B cell (primary cell): ENCODE data around the gene ADAMTS12. TPM values are rescaled to one million over a fixed set of nuclear protein-coding genes. Genes with fewer than 3 reads are reported as not detected.

Source experiments
- ATAC-seq: fragments of 200-7000 bp; cut with Tn5 transposase; one replicate; pipeline ENCODE4 v1.10.0; 2021; ENCODE audit warnings: low read depth, mild to moderate bottlenecking, moderate number of reproducible peaks, moderate library complexity
- CTCF ChIA-PET: fragments of 350-600 bp; sonication (Branson Sonifier 250); formaldehyde crosslinking; loops from one replicate; lab custom pipeline; 2021; ENCODE audit warnings: antibody characterized with exemption, inconsistent platforms; lab: Charles Lee
- POLR2A ChIA-PET: fragments of 350-600 bp; sonication (Branson Sonifier 250); formaldehyde crosslinking; loops from one replicate; lab custom pipeline; 2021; ENCODE audit warnings: antibody characterized with exemption; lab: Charles Lee
- DNase-seq: peaks from one replicate; pipeline ENCODE4 v3.0.0; 2013
- H2AFZ ChIP-seq: 2 replicates; pipeline ENCODE4 v1.6.1; 2012; ENCODE audit warnings: mild to moderate bottlenecking, low read depth, low read length; ENCODE audit not compliant: insufficient read depth, poor library complexity, severe bottlenecking
- H3K27ac ChIP-seq, 2 donors: 1 replicate in 1 of 2; 2 replicates in 1 of 2; pipeline ENCODE4 v1.5.1; 2012 to 2013; ENCODE audit warnings: low read length in 2 of 2, mild to moderate bottlenecking in 2 of 2, moderate library complexity in 1 of 2
- H3K27me3 ChIP-seq, 4 experiments: fragments of 200-600 bp in 1 of 4; sonication (generic) in 1 of 4; replicated peaks in 1 of 4; 1 replicate in 2 of 4; 2 replicates in 2 of 4; pipeline versions ENCODE4 v1.6.1 to v1.7.0; 2013 to 2016; ENCODE audit warnings: low read length in 3 of 4, mild to moderate bottlenecking in 2 of 4, mixed read lengths in 1 of 4, moderate library complexity in 1 of 4; ENCODE audit not compliant: insufficient read depth in 4 of 4, control insufficient read depth in 3 of 4; ENCODE audit errors: control extremely low read depth in 1 of 4
- H3K36me3 ChIP-seq, 2 experiments: replicated peaks in 1 of 2; 1 replicate in 1 of 2; 2 replicates in 1 of 2; pipeline versions ENCODE4 v1.6.1 to v1.7.1; 2013; ENCODE audit warnings: low read length in 1 of 2; ENCODE audit not compliant: insufficient read depth in 2 of 2, control insufficient read depth in 1 of 2; ENCODE audit errors: control extremely low read depth in 1 of 2, extremely low read depth in 1 of 2
- H3K4me1 ChIP-seq, 2 donors: fragments of 200-600 bp in 1 of 2; sonication (generic) in 1 of 2; 1 replicate in 1 of 2; 2 replicates in 1 of 2; pipeline versions ENCODE4 v1.5.1 to v1.6.1; 2013 to 2017; ENCODE audit warnings: low read length in 2 of 2; ENCODE audit not compliant: control insufficient read depth in 2 of 2, insufficient read depth in 2 of 2
- H3K4me2 ChIP-seq: replicated peaks from 2 replicates; pipeline ENCODE3; 2012; ENCODE audit warnings: mild to moderate bottlenecking, low read depth, low read length; ENCODE audit not compliant: poor library complexity, severe bottlenecking
- H3K4me3 ChIP-seq, 5 experiments: fragments of 200-600 bp in 1 of 5; sonication (generic) in 1 of 5; 1 replicate in 3 of 5; 2 replicates in 2 of 5; pipeline versions ENCODE4 v1.5.1 to v1.7.0; 2011 to 2016; ENCODE audit warnings: low read length in 4 of 5, mild to moderate bottlenecking in 4 of 5, low read depth in 2 of 5, control low read depth in 1 of 5, moderate library complexity in 1 of 5; ENCODE audit not compliant: insufficient read depth in 1 of 5; ENCODE audit errors: control extremely low read depth in 1 of 5, extremely low read depth in 1 of 5
- H3K79me2 ChIP-seq: fragments of 200-600 bp; sonication (generic); one replicate; pipeline ENCODE4 v1.6.0; 2016; ENCODE audit warnings: low read length; ENCODE audit not compliant: control insufficient read depth, insufficient read depth
- H3K9ac ChIP-seq: fragments of 200-600 bp; sonication (generic); 2 replicates; pipeline ENCODE4 v1.6.1; 2017; ENCODE audit warnings: mild to moderate bottlenecking, low read length, moderate library complexity
- H3K9me3 ChIP-seq, 3 donors: one replicate each; pipeline versions ENCODE4 v1.6.1 to v1.7.1; 2013; ENCODE audit warnings: low read length in 2 of 3; ENCODE audit not compliant: control insufficient read depth in 2 of 3, insufficient read depth in 1 of 3; ENCODE audit errors: control extremely low read depth in 1 of 3
- H4K20me1 ChIP-seq: 2 replicates; pipeline ENCODE4 v1.6.0; 2012; ENCODE audit warnings: mild to moderate bottlenecking, low read length; ENCODE audit not compliant: insufficient read depth, control insufficient read depth, poor library complexity, severe bottlenecking
- H3K27ac Mint-ChIP-seq: one replicate; pipeline ENCODE4 v1.8.0; 2021; ENCODE audit warnings: mixed read lengths
- H3K27me3 Mint-ChIP-seq: one replicate; pipeline ENCODE4 v1.8.0; 2021; ENCODE audit warnings: mixed read lengths
- H3K4me1 Mint-ChIP-seq: one replicate; pipeline ENCODE4 v1.8.0; 2021; ENCODE audit warnings: mixed read lengths
- H3K4me3 Mint-ChIP-seq: one replicate; pipeline ENCODE4 v1.8.0; 2021; ENCODE audit warnings: mixed read lengths
- H3K9me3 Mint-ChIP-seq: one replicate; pipeline ENCODE4 v1.8.0; 2022; ENCODE audit warnings: mixed read lengths; ENCODE audit not compliant: insufficient read depth
- EZH2 ChIP-seq: IDR thresholded peaks from 2 replicates; pipeline ENCODE4 v1.6.1; 2012; ENCODE audit warnings: borderline replicate concordance, low read depth, mild to moderate bottlenecking, moderate library complexity, low read length; ENCODE audit not compliant: insufficient read depth, poor library complexity, severe bottlenecking
- WGBS: methylation state at CpG from one replicate; pipeline ENCODE4 v1.1.5; 2013; ENCODE audit warnings: missing lambda C conversion rate; ENCODE audit not compliant: insufficient coverage; 5-methylcytosine and 5-hydroxymethylcytosine counted together
- intact Hi-C: fragments of 100-400 bp; cut with micrococcal nuclease; formaldehyde crosslinking; loops from one replicate; pipeline ENCODE4 v1.10.0; 2022
- polyA plus RNA-seq: library from polyadenylated mRNA; depleted of rRNA; stranded (reverse); fragments of >200 nt; gene quantifications from 2 replicates; pipeline ENCODE4 v1.2.3, GENCODE V29; 2012
- total RNA-seq, 2 donors: library from RNA; stranded (reverse); fragments of 120-200 nt in 1 of 2; gene quantifications; 1 replicate in 1 of 2; 2 replicates in 1 of 2; pipeline versions ENCODE4 v1.2.3 to v1.2.4, GENCODE V29; 2013 to 2022
- TF ChIP-seq, protein P1 (sequence below): fragments of 200-600 bp; IDR thresholded peaks from one replicate; pipeline ENCODE4 v1.8.0; 2022; ENCODE audit warnings: antibody characterized with exemption, mild to moderate bottlenecking

ADAMTS12 gene
- total and polyA plus RNA-seq, 2 donors (not counting 1 experiment from before 2014, with no cell fraction given), result not detected

DNA sequence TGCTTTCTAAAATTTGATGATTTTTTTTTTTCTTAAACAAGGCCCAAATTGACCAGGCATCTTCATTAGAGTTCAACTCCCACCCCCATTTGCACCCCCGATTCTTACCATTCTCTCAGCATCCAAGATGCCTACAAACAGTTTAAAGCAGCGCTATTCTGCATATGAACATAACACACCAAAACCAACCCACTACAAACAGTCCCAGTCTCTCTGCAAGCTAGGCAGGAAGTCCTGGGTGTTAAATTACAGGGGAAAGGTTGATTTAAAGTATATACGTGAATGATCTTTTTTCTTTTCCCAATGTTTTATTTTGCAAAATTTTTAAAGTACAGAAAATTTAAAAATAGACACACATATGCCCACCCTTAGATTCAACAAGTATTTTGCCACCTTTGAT lies 127.0 kb downstream of the ADAMTS12 start:
- ATAC-seq (no peak), DNase-seq (no peak)
- Histone ChIP-seq H3K9ac (no peak overlapping the region), H3K9me3 (no peaks in the 10 kb centered on the region), H3K4me2 (no peak overlapping the region), H3K27ac (no peak overlapping the region), H3K4me1 (no peaks in the 10 kb centered on the region), H3K36me3 (no peaks in the 10 kb centered on the region), H2AFZ (no peak overlapping the region), H3K27me3 (no peaks in the 10 kb centered on the region), H4K20me1 (no peaks in the 10 kb centered on the region), H3K79me2 (no peaks in the 10 kb centered on the region), H3K4me3 (no peak overlapping the region)
- ChIA-PET CTCF (no interaction called here), POLR2A (no interaction called here)
- Mint-ChIP-seq H3K27me3 (peaks cover 7% of the 10 kb centered on the region), H3K4me3 (no peak overlapping the region), H3K27ac (no peak overlapping the region), H3K4me1 (no peaks in the 10 kb centered on the region), H3K9me3 (no peaks in the 10 kb centered on the region)
- 88% methylated on average over 1 of the region's 3 CpGs for WGBS
- TF ChIP-seq, protein P1, sequence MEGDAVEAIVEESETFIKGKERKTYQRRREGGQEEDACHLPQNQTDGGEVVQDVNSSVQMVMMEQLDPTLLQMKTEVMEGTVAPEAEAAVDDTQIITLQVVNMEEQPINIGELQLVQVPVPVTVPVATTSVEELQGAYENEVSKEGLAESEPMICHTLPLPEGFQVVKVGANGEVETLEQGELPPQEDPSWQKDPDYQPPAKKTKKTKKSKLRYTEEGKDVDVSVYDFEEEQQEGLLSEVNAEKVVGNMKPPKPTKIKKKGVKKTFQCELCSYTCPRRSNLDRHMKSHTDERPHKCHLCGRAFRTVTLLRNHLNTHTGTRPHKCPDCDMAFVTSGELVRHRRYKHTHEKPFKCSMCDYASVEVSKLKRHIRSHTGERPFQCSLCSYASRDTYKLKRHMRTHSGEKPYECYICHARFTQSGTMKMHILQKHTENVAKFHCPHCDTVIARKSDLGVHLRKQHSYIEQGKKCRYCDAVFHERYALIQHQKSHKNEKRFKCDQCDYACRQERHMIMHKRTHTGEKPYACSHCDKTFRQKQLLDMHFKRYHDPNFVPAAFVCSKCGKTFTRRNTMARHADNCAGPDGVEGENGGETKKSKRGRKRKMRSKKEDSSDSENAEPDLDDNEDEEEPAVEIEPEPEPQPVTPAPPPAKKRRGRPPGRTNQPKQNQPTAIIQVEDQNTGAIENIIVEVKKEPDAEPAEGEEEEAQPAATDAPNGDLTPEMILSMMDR, result no peak
- TF ChIP-seq EZH2, result no peak
- intact Hi-C loops, result no loop called here

DNA sequence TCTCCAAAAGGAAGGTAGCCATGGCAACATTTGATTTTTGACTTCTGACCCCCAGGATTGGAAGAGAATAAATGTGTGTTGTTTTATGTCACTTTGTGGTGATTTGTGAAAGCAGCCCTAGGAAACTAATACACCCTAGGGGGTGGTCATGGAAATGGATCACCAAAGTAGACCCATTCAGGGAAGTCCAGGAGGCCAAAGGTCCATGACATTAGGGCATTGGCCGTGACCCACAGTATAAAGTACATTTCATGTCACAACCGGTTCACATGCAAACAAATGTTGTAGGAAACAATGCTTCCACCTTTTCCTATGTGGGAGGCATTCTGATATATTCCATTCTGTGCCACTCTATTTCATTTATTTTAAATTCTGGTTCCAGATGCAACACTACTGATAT lies 128.4 kb downstream of the ADAMTS12 start:
- no peak overlapping the region for H3K4me2 ChIP-seq
- intact Hi-C loops, result no loop called here
- Mint-ChIP-seq H3K27ac (no peak overlapping the region), H3K27me3 (peaks cover 7% of the 10 kb centered on the region), H3K4me1 (no peaks in the 10 kb centered on the region), H3K9me3 (no peaks in the 10 kb centered on the region), H3K4me3 (no peak overlapping the region)
- H3K9me3 ChIP-seq, result no peaks in the 10 kb centered on the region
- H3K4me3 ChIP-seq, result no peak overlapping the region
- H3K27ac ChIP-seq, result no peak overlapping the region
- no peaks in the 10 kb centered on the region for H3K36me3 ChIP-seq
- no peaks in the 10 kb centered on the region for H3K4me1 ChIP-seq
- no peaks in the 10 kb centered on the region for H3K79me2 ChIP-seq
- no CpG with 5 or more reads among the region's 2 CpGs for WGBS
- ChIA-PET POLR2A (no interaction called here), CTCF (no interaction called here)
- no peaks in the 10 kb centered on the region for H4K20me1 ChIP-seq
- no peaks in the 10 kb centered on the region for H3K27me3 ChIP-seq
- no peak overlapping the region for H2AFZ ChIP-seq
- ATAC-seq (no peak), DNase-seq (no peak)
- TF ChIP-seq, protein P1, result no peak
- no peak for TF ChIP-seq EZH2
- H3K9ac ChIP-seq, result no peak overlapping the region
